Left cardiac atrium (tissue), 4 donors: ENCODE measurements around the gene DMD. TPM values are rescaled to one million over a fixed set of nuclear protein-coding genes. Genes with fewer than 3 reads are reported as not detected.

Experiments
- ATAC-seq, 2 donors: fragments of 200-7000 bp; cut with Tn5 transposase; one replicate each; pipeline ENCODE4 v1.9.1; 2020; ENCODE audit warnings: mild to moderate bottlenecking in 2 of 2, moderate library complexity in 2 of 2
- DNase-seq: peaks from one replicate; pipeline ENCODE4 v3.0.0-alpha.2; 2020
- intact Hi-C, 2 donors: fragments of 100-400 bp; cut with DNase I; formaldehyde crosslinking; loops; one replicate each; pipeline versions ENCODE4 v1.14.1 to v1.15.1; 2022 to 2023
- total RNA-seq, 2 donors: library from RNA; stranded (reverse); fragmentation: NEBNext Ultra II Directional; extraction: Animal tissue kit (Norgen Biotek cat#: 25700); gene quantifications; one replicate each; pipeline ENCODE4 v1.2.1, GENCODE V29; 2021
- donor health status: DM: no; HTN: yes; CAD: no.
- donor health status: DM: no; HTN: yes; CAD: no; lungs with severe emphysema.
- donor health status: DM: yes; HTN: yes; CAD: no.
- donor health status: Dilated cardiomyopathy.

Gene DMD
- total RNA-seq, 2 donors from 2014 or later: 134 to 137 TPM

DNA sequence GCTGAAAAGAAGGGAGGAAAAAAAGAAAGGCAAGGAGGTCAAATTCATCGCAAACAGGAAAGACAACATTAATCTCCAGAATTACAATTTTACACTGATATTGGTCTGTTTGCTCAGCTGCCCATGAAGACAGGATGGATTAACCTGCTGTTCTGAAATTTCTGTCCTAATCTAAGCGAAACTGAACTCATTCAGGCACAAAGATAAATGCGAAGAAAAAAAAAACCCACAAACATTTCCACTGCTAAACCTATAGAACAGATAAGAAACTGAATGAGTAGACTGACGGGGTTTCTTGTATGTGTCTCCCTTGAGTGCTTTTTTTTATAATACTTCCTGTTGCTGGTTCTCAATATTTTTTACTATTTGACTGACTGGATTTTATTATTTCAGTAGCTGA lies 1887.7 kb downstream of the DMD start:
- intact Hi-C loops: no loop called here
- DNase-seq (no peak), ATAC-seq (no peak)

DNA sequence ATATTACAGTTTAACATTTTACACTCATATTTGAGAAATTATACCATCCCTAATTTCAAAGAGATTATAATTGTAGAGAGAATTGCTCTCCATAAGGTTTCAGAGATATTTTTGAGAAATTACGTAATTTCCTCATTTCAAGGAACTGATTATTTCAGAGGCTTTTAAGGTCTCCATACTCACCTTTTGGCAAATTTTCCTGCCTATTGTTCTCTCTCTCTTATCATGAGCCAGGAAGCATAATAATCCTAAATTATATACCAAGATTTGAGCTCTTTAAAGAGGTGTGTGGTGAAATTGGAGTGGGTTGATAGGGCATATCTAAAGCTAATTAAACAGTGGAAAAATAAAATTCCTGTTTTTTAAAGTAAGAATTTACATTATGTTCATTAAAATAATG lies 1890.6 kb downstream of the DMD start:
- no peak for DNase-seq
- no peak for ATAC-seq
- intact Hi-C loops: no loop called here

DNA sequence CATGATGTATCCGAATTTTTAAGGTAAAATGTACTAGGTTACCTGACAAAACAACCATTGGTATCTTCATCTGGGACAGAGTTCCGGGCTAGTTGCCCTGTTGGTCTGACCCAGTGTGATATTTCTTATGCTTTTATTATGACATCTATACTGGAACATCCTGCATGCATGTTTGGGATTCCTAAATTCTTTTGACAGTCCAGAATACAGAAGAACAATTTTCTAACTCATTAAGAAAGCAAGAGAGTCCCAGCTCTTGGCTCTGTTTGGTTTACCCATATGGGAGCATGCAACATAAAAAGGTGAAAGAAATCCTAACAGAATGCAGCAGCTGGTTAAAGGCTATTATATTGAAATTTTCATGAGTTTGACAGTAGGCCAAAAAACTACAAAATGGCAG lies 1891.8 kb downstream of the DMD start:
- DNase-seq (no peak), ATAC-seq (no peak)
- intact Hi-C loops: no loop called here

DNA sequence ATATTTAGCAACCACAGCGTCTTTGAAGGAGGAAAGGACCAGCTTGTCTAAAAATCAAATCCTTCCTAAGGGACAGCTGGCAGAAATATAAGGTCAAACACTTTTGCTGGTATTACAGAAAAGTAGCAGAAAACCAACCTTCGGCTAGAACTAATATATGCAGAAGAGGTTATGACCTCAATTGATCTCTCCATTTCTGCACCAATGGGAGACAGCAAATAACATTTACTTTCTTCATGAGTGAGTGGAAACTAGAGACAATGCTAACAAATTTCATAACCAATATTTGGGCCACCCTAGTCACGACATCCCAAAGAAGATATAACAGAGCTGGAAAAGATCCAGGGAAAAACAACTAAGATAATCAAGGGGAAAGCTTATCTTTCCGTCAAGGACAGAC lies 1892.5 kb downstream of the DMD start:
- intact Hi-C loops: no loop called here
- ATAC-seq (no peak), DNase-seq (no peak)

DNA sequence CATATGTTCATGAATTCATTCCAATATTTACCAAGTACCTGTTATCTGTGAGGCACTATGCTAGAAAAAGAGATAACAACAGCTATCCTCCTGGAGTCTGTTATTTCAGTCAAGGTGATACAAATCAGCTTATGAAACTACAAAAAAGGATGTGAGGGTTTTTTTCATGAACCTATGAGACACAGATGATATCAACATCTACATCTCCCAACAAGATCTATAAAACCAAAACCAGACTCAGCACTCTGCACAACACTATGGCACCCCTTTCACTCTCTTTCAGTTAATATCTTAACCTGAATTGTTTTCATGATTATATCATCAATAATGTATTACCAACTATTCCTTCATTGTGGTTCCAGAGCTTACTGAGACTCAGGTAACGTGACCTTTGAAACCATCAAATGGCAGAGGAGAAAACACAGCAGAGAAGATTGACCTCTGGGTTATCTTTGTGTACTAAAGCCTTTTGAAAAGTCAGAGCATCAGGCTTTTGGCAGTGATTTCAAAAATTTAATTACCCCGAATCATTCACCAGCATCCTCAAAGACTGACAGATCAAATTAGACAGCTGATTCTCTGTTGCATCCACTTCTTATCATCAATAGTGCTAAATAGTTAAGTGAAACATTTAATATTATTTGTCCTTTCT lies 1894.9 kb downstream of the DMD start:
- intact Hi-C loops: no loop called here
- ATAC-seq (no peak), DNase-seq (no peak)

DNA sequence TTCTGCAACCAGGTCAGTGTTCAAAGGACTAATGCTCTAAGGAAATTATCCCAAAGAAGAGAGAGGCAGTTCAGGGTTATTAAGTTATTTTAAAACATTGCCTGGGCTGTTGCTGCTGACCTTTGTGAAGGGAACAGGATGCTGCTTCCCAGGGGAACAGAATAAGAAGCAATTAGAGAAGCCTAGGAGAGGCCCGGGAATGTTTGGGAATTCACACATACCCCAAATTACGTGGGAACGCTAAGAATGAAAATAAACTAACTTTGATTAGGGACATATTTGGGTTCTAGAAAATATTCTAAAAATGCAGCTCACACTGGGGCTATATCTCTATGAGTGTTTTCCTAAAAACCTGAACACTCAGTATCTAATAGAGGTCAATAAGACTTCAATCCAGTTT lies 1896.4 kb downstream of the DMD start:
- DNase-seq (no peak), ATAC-seq (peak; percentile 38 to 59)
- intact Hi-C loops: no loop called here

DNA sequence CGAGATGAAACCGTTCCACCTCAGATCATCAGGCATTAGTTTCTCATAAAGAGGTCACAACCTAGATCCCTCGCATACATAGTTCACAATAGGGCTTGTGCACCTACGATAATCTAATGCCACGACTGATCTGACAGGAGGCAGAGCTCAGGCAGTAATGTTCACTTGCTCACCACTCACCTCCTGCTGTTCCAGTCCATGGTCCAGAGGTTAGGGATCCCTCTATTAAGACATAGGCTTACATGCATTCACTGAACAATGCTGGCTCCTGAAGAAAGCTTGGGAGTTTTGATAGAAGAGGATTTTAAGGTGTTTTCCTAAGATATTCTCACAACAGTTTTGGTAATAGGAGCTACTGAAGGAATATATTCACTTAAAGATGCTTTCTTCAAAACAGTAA lies 1903.4 kb downstream of the DMD start:
- ATAC-seq (no peak), DNase-seq (no peak)
- intact Hi-C loops: no loop called here

DNA sequence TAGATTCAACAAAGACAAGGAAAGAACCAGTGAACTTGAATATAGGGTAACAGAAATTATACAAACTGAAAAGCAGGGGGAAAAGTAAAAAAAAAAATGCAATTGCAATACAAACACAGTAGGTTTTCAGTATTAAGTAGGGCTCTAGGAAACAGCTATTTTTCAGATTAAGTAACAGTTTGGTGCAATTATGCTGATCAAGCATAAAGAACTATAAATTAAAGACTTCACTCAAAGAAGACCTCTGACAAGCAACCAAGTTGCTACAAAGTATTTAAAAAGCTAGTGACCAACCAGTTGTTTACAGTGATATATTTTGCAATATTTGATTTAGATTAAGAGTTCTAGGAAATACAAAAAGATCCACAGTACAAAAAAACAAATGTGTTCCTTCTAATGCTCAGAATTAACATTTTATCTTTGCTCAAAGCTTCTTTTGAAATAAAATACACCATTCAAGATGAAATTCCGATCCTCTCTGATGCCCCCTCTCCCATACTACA lies 1908.7 kb downstream of the DMD start:
- DNase-seq (no peak), ATAC-seq (no peak)
- intact Hi-C loops: no loop called here

DNA sequence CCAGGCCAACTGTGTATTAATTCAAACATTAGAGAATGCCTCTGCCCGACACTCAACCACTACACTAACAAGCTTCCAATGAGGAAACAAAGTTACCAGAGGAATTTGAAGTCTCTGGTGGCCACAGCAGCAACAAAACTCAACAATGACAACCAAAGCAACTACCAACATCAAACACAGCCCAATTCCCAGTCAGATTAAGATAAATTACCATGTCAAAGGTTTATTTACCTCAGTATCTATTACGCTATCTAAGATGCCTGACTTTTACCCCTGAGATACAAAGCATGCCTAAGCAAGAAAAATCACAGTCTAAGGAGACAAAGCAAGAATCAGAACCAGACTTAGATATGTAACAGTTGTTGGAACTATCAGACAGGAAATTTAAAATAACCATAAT lies 1909.4 kb downstream of the DMD start:
- no peak for ATAC-seq
- intact Hi-C loops: no loop called here

DNA sequence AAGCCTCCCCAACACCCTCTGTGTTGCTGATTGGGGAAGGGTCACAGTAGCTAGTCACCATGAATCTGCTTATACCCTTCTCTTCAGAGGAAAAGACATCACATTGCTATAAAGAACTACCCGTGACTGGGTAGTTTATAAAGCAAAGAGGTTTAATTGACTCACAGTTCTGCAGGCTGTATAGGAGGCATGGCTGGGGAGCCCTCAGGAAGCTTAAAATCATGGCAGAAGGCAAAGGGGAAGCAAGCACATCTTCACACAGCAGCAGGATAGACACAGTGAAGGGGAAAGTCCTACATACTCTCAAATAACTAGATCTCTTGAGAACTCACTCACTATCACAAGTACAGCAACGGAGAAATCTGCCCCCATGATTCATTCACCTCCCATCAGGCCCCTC lies 1910.1 kb downstream of the DMD start:
- no peak for ATAC-seq
- DNase-seq: no peak
- intact Hi-C loops: no loop called here

More for the DNA sequence above, 1909.4 kb downstream of the DMD start:
- no peak for DNase-seq

DNA sequence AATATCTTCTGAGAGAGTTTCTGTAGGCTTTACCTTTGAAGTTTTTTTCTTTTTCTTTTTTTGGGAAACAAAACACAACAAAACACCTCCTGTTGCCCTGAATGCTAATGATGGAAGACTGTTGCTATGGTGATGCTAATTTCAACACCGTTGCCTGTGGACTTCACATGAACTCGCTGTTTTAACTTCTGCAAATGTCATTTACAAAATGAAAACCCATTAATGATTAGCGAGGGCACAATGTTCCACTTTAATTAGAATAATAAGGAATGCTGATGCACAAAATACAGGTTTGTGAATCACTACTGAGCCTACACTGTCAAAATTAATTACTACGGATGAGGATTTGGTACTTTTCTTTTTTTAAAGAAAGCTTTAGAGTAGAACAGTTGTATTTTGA lies 1912.4 kb downstream of the DMD start:
- no peak for ATAC-seq
- no peak for DNase-seq
- intact Hi-C loops: no loop called here

DNA sequence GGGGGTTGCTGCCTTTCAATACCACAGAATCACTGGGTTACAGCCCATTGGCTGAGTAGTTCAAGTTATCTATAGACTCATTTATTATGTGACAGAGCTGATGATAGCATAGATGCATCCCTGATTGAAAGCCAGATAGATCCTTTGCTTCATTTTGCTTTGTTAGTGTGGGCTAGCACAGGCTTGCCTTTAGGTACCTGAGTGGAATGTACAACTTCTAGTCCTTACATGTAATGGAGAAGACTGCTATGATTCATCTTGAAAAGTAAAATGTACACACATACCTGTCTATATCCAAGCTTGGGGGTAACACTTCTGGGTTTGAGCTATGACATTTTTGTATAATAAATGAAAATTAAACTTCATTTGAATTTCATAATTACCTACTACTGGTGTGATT lies 1913.5 kb downstream of the DMD start:
- no peak for DNase-seq
- intact Hi-C loops: no loop called here
- ATAC-seq: no peak

DNA sequence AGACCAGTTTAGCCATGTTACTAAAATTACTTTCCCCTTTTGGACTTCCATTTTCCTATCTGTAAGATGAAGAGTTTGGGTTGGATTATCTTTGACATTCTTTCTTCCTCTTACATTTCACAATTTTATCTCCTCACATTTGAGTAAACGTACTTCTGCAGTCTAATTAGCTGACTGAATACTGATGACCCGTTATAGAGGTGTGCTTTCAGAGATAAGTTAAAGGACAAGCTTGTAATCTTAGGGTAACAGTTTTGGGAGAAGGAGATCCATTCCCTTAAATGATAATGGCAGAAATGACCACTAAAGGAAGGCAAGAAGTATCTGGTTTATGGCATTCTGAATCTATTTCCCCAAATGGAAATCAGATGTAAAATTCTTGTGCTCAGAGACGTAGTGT lies 1916.9 kb downstream of the DMD start:
- intact Hi-C loops: no loop called here
- ATAC-seq: no peak

DNA sequence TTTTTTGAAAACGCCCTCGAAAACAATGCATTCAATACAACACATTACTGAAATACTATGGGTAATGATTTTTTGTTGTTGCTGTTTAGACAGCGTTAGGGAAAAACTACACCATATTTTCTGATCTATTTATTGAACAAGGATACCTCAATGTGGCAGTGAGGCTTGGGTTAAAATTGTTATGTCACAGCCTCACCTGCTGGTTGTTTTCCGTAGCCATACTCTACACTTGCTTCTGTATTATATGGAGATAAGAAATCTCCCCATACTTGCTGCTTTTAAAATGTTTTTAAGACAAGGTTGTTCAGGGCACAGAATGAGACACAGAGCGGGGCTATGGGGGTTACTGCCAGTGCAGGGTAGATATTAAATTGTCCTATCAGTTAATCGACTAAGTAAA lies 1917.9 kb downstream of the DMD start:
- DNase-seq (no peak), ATAC-seq (no peak)
- intact Hi-C loops: no loop called here

More for the DNA sequence above, 1916.9 kb downstream of the DMD start:
- DNase-seq: no peak

DNA sequence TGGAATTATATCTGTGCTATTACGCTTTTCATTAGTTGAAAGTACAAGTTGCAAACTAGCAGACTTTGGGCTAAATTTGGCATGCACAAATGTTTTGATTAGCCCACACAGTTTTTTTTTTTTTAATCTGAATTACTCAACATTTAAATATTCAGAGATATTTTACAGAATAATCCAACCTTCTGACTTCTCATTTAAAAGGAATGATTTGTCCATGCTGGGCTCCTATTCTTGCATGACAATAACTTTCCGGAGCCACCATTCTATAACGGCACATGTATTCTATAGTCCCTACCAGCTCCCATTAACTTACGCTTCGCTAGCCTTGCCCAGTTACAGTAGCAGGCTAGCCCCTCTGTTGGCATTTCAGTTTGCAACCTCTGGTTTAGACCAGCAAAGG lies 1920.2 kb downstream of the DMD start:
- intact Hi-C loops: no loop called here
- DNase-seq (no peak), ATAC-seq (no peak)

DNA sequence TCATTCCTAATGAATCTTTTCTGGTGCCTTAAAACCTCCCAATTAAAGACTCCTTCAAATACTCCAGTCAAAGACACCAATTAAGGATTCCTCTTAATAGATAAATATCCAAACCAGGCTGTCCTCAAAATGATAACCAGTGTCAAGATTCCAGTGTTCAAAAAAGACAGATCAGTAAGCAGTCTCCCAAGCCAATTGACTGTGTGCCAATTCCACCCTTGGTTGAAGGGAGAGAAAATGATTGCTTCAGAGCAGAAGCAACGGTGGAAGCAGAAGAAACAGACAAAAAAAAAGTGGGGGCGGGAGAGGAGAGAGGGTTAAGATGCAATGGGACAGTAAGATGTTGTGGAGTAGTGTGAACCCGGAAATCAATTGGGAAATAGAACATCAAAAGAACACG lies 1923.5 kb downstream of the DMD start:
- intact Hi-C loops: no loop called here
- ATAC-seq: no peak

DNA sequence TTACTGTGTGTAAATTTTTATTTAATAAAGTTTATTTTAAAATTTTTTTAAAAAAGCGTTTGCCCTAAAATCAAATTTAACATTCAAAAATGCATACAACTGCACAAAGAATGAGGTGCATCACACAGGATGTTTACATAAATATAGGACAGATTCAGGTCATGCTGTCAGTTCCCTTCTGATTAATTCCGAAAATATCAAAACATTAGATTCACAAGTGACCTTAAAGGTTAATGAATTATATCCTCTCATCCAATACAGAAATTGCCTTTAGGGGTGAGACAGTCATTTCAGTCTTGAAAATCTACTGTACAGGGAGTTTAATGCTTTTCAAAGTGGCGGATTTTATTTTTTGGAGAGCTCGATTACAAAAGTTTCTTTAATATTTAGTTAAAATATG lies 1930.8 kb downstream of the DMD start:
- intact Hi-C loops: no loop called here
- no peak for ATAC-seq
- DNase-seq: no peak

More for the DNA sequence above, 1923.5 kb downstream of the DMD start:
- no peak for DNase-seq

DNA sequence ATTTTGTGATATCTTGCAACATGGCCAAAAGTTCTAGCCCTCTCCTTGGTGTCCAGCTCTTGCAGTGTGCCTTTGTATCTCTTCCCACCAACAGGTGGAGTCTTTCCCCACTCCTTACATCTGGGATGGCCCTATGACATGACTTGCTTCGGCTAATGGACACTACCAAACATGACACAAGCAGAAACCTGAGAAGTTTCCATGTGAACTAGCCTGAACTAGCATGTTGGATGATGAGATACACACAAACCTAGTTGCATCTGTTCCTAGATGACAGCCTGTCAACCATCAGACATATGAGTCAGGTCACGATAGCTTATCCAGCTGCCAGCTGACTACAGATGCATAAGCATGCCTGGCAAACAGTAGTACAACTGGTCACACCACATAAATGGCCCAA lies 1932.0 kb downstream of the DMD start:
- DNase-seq: no peak
- ATAC-seq: peak in 1 of 2 donors; percentile 23
- intact Hi-C loops: no loop called here

DNA sequence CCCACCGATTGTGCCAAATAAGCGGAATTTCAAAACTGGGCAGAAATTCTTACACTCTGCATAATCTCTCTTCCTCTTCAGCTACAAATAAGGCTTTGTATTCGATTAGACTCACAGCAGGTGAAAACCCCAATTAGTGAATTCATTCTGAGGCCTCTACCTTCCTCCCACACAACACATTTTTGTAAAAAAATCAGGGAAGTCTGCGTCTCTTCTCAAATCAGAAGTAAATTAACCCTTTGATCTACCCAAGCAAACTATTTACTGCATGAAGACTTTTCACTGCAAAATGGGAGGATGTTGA lies 1938.9 kb downstream of the DMD start:
- no peak for ATAC-seq
- intact Hi-C loops: no loop called here

DNA sequence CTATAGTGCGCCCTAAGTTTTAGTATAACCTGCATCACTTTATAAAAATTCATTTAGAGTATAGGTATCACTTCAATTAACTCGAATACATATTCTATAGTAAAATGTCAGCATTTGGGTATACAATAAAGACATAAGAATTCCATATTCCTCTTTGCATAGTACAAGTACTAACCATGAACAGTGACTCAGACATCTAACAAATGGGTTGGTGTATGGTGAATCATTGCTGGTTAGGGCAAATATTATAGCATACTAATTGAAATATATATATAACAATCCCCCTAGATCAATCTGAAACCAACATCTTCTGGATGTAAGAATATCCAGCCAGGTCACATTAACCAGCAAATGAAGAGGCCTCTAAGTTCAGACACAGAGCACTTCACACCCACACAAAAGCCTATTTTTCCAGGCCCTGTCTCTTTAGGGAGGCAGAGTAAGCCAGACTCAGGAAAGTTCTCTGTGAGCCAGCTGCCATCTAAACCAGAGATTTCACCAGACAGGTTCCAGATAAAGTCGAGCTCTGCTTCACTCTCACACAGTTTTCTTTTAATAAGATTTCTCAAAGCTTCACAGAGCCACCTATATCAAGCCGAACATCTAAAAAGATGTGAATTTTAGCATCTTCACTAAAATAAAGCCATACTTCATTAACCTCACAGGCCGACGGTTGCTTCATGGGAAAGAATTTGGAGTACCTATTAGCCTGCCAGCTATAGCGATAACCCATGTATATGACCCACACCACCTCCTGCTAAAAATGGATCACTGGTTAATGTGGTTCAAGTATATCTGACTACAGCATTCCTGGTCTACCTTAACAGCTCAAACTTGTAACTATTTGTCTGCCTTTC lies 1939.5 kb downstream of the DMD start:
- DNase-seq (no peak), ATAC-seq (no peak)
- intact Hi-C loops: no loop called here

More for the DNA sequence above, 1938.9 kb downstream of the DMD start:
- DNase-seq: no peak

DNA sequence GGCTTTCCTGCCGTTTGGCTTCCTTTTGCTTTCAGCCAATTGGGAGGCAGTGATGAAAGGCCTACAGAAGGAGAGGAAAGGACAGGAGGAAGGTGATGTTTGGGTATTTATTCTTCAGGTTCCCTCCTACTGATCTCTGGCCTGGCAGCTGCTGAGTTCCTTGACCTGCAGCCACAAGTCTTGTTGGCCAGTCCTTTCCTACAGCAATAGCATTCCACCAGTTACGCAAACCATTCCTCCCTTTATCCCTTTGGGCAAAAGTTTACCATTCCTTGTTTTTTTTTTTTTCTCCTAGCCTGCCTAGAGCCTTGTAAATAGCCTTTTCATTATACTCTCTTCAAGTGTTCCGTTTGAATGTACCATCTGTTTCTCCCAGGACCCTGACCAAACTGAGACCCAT lies 1941.4 kb downstream of the DMD start:
- no peak for DNase-seq
- ATAC-seq: no peak
- intact Hi-C loops: no loop called here
